H9 (cell line): ENCODE results near the gene SSPN. TPM values are rescaled to one million over a fixed set of nuclear protein-coding genes. Genes with fewer than 3 reads are reported as not detected.

Experiments
- DNase-seq: peaks from one replicate; pipeline ENCODE4 v3.0.0-alpha.2; 2017
- H2AFZ ChIP-seq: one replicate; pipeline ENCODE4 v1.6.1; 2013; ENCODE audit warnings: mild to moderate bottlenecking, low read length, control low read depth, moderate library complexity
- H2AK5ac ChIP-seq: 2 replicates; pipeline ENCODE4 v1.6.1; 2013; ENCODE audit warnings: low read length, control low read depth, mixed read lengths; ENCODE audit not compliant: insufficient read length
- H2BK120ac ChIP-seq: one replicate; pipeline ENCODE4 v1.6.1; 2013; ENCODE audit warnings: low read depth, mild to moderate bottlenecking, low read length, control low read depth, inconsistent platforms; ENCODE audit not compliant: poor library complexity, severe bottlenecking
- H2BK12ac ChIP-seq: 2 replicates; pipeline ENCODE4 v1.6.1; 2013; ENCODE audit warnings: low read length, control low read depth, mixed read lengths, low read depth; ENCODE audit not compliant: insufficient read length
- H2BK15ac ChIP-seq: 2 replicates; pipeline ENCODE4 v1.6.1; 2013; ENCODE audit warnings: low read depth, low read length, control low read depth
- H2BK20ac ChIP-seq: one replicate; pipeline ENCODE4 v1.6.1; 2013; ENCODE audit warnings: low read depth, mild to moderate bottlenecking, low read length, control low read depth, inconsistent platforms; ENCODE audit not compliant: poor library complexity, severe bottlenecking
- H2BK5ac ChIP-seq: 2 replicates; pipeline ENCODE4 v1.6.1; 2013; ENCODE audit warnings: low read length, control low read depth, mixed read lengths; ENCODE audit not compliant: insufficient read length
- H3K14ac ChIP-seq: 2 replicates; pipeline ENCODE4 v1.6.1; 2013; ENCODE audit warnings: low read length, control low read depth; ENCODE audit not compliant: insufficient read depth
- H3K18ac ChIP-seq: 2 replicates; pipeline ENCODE4 v1.6.1; 2013; ENCODE audit warnings: low read depth, mild to moderate bottlenecking, mixed read lengths, low read length, control low read depth; ENCODE audit not compliant: insufficient read length
- H3K23ac ChIP-seq: 2 replicates; pipeline ENCODE4 v1.6.1; 2013; ENCODE audit warnings: low read length, control low read depth, mixed read lengths, low read depth; ENCODE audit not compliant: insufficient read length
- H3K23me2 ChIP-seq: 2 replicates; pipeline ENCODE4 v1.6.1; 2013; ENCODE audit warnings: low read depth, mild to moderate bottlenecking, mixed read lengths, low read length, control low read depth; ENCODE audit not compliant: insufficient read length, poor library complexity, severe bottlenecking
- H3K27ac ChIP-seq: 2 replicates; pipeline ENCODE4 v1.5.1; 2013; ENCODE audit warnings: low read length, control low read depth, mixed read lengths, low read depth; ENCODE audit not compliant: insufficient read length
- H3K27me3 ChIP-seq: 2 replicates; pipeline ENCODE4 v1.6.1; 2013; ENCODE audit warnings: low read length, control low read depth, inconsistent platforms; ENCODE audit not compliant: insufficient read depth
- H3K4ac ChIP-seq: 2 replicates; pipeline ENCODE4 v1.6.1; 2013; ENCODE audit warnings: low read depth, mild to moderate bottlenecking, control low read depth, inconsistent platforms, low read length, moderate library complexity
- H3K4me1 ChIP-seq: 2 replicates; pipeline ENCODE4 v1.6.1; 2013; ENCODE audit warnings: low read length, control low read depth, inconsistent platforms; ENCODE audit not compliant: insufficient read depth
- H3K4me2 ChIP-seq: 2 replicates; pipeline ENCODE4 v1.6.1; 2013; ENCODE audit warnings: low read length, control low read depth, mixed read lengths; ENCODE audit not compliant: insufficient read length, insufficient read depth
- H3K56ac ChIP-seq: 2 replicates; pipeline ENCODE4 v1.6.1; 2013; ENCODE audit warnings: low read depth, mild to moderate bottlenecking, mixed read lengths, low read length, control low read depth; ENCODE audit not compliant: insufficient read length
- H3K79me1 ChIP-seq: 2 replicates; pipeline ENCODE4 v1.6.1; 2013; ENCODE audit warnings: low read depth, mild to moderate bottlenecking, moderate library complexity, low read length, control low read depth, inconsistent platforms; ENCODE audit not compliant: insufficient read depth, poor library complexity, severe bottlenecking
- H3K79me2 ChIP-seq: 2 replicates; pipeline ENCODE4 v1.6.1; 2013; ENCODE audit warnings: low read length, control low read depth, inconsistent platforms; ENCODE audit not compliant: insufficient read depth
- H3K9ac ChIP-seq: 2 replicates; pipeline ENCODE4 v1.6.1; 2013; ENCODE audit warnings: low read length, control low read depth, mixed read lengths; ENCODE audit not compliant: insufficient read length; ENCODE audit errors: extremely low read depth
- H3K9me3 ChIP-seq: one replicate; pipeline ENCODE4 v1.6.1; 2013; ENCODE audit warnings: low read depth, low read length, inconsistent platforms; ENCODE audit not compliant: control insufficient read depth
- H3T11ph ChIP-seq: one replicate; pipeline ENCODE4 v1.6.1; 2013; ENCODE audit warnings: mild to moderate bottlenecking, low read length, control low read depth, inconsistent platforms
- H4K20me1 ChIP-seq: one replicate; pipeline ENCODE4 v1.6.1; 2013; ENCODE audit not compliant: control insufficient read depth, insufficient read length, insufficient read depth
- H4K5ac ChIP-seq: 2 replicates; pipeline ENCODE4 v1.6.1; 2013; ENCODE audit warnings: low read depth, mild to moderate bottlenecking, mixed read lengths, low read length, control low read depth; ENCODE audit not compliant: insufficient read length
- H4K8ac ChIP-seq: replicated peaks from 2 replicates; pipeline ENCODE4 v1.6.1; 2013; ENCODE audit warnings: low read length, control low read depth, mixed read lengths, low read depth; ENCODE audit not compliant: insufficient read length
- H4K91ac ChIP-seq: 2 replicates; pipeline ENCODE4 v1.6.1; 2013; ENCODE audit warnings: low read depth, mild to moderate bottlenecking, moderate library complexity, mixed read lengths, low read length, control low read depth; ENCODE audit not compliant: insufficient read length
- H3K27ac Mint-ChIP-seq, 3 experiments: 2 replicates in 2 of 3; 3 replicates in 1 of 3; pipeline ENCODE4 v1.8.0; 2020 to 2021; ENCODE audit warnings: mixed read lengths in 3 of 3, mild to moderate bottlenecking in 1 of 3, moderate library complexity in 1 of 3
- H3K27me3 Mint-ChIP-seq: 2 replicates; pipeline ENCODE4 v1.8.0; 2021; ENCODE audit warnings: low read depth, mild to moderate bottlenecking, moderate library complexity, mixed read lengths
- H3K36me3 Mint-ChIP-seq, 3 experiments: 2 replicates in 2 of 3; 3 replicates in 1 of 3; pipeline ENCODE4 v1.8.0; 2020 to 2021; ENCODE audit warnings: low read depth in 3 of 3, mixed read lengths in 3 of 3; ENCODE audit not compliant: insufficient read depth in 1 of 3
- H3K4me1 Mint-ChIP-seq, 2 experiments: 2 replicates each; pipeline ENCODE4 v1.8.0; 2020; ENCODE audit warnings: mixed read lengths in 2 of 2
- H3K4me3 Mint-ChIP-seq, 2 experiments: 2 replicates in 1 of 2; 3 replicates in 1 of 2; pipeline ENCODE4 v1.8.0; 2020 to 2021; ENCODE audit warnings: mild to moderate bottlenecking in 2 of 2, mixed read lengths in 2 of 2, moderate library complexity in 1 of 2
- H3K9me3 Mint-ChIP-seq, 2 experiments: 2 replicates in 1 of 2; 3 replicates in 1 of 2; pipeline ENCODE4 v1.8.0; 2020; ENCODE audit warnings: mild to moderate bottlenecking in 2 of 2, mixed read lengths in 2 of 2, moderate library complexity in 1 of 2
- WGBS: extraction: QIAGEN DNeasy Blood & Tissue Kit; methylation state at CpG from one replicate; pipeline ENCODE4 v1.1.7; 2013; ENCODE audit warnings: missing lambda C conversion rate, low lambda C conversion rate, mixed read lengths; ENCODE audit not compliant: insufficient read length; ENCODE audit errors: extremely low coverage; 5-methylcytosine and 5-hydroxymethylcytosine counted together
- total RNA-seq: library from RNA; stranded (reverse); gene quantifications from 2 replicates; pipeline ENCODE4 v1.2.1, GENCODE V29; 2021
- TF ChIP-seq, protein P1 (sequence below): fragments of 200-600 bp; sonication (generic); conservative IDR thresholded peaks from 3 replicates; pipeline ENCODE4 v1.8.0; 2021; ENCODE audit warnings: antibody characterized with exemption, mild to moderate bottlenecking

The SSPN gene
- total RNA-seq, 1 experiment from 2014 or later, result 0.81 TPM

DNA sequence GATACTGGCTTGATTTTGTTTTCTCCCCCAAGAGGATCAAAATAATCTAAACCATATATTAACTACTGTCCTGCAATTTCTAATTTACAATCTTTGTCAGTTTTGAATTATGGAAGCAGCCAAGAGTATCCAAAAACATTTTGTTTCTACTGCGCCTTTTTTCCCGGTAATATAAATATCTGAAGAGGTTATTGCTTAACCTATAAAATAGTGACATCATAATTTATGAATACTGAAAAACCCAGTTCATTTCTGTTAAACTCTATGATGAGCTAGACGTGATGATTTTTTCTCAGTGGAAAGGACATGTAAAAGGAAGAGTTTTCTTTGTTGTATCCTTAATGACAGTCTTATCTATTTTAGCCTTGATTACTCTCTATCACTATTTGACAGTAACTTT is 3.2 kb upstream of the SSPN start:
- H4K5ac ChIP-seq, result no peak overlapping the region
- no peak overlapping the region for H3K27ac ChIP-seq
- Mint-ChIP-seq H3K27me3 (peaks cover 34% of the 10 kb centered on the region), H3K9me3 (no peaks in the 10 kb centered on the region), H3K36me3 (no peaks in the 10 kb centered on the region), H3K27ac (no peak overlapping the region), H3K4me1 (peaks cover 4 to 10% of the 10 kb centered on the region in 2 experiments; a peak in 3 of 4 replicates), H3K4me3 (no peak overlapping the region)
- no peaks in the 10 kb centered on the region for H3K9me3 ChIP-seq
- H2BK20ac ChIP-seq, result no peak overlapping the region
- no peak overlapping the region for H2BK120ac ChIP-seq
- H2BK12ac ChIP-seq, result no peak overlapping the region
- TF ChIP-seq, protein P1, sequence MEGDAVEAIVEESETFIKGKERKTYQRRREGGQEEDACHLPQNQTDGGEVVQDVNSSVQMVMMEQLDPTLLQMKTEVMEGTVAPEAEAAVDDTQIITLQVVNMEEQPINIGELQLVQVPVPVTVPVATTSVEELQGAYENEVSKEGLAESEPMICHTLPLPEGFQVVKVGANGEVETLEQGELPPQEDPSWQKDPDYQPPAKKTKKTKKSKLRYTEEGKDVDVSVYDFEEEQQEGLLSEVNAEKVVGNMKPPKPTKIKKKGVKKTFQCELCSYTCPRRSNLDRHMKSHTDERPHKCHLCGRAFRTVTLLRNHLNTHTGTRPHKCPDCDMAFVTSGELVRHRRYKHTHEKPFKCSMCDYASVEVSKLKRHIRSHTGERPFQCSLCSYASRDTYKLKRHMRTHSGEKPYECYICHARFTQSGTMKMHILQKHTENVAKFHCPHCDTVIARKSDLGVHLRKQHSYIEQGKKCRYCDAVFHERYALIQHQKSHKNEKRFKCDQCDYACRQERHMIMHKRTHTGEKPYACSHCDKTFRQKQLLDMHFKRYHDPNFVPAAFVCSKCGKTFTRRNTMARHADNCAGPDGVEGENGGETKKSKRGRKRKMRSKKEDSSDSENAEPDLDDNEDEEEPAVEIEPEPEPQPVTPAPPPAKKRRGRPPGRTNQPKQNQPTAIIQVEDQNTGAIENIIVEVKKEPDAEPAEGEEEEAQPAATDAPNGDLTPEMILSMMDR, result no peak
- peaks cover 8% of the 10 kb centered on the region; the same call in 1 of the 2 replicates for H3K27me3 ChIP-seq
- no peak overlapping the region for H2AK5ac ChIP-seq
- H3K4me1 ChIP-seq, result peaks cover 2% of the 10 kb centered on the region; the same call in 1 of the 2 replicates
- no peak overlapping the region for H3K23ac ChIP-seq
- no peaks in the 10 kb centered on the region for H4K20me1 ChIP-seq
- no peaks in the 10 kb centered on the region for H3K79me1 ChIP-seq
- H3T11ph ChIP-seq, result no peak overlapping the region
- H4K91ac ChIP-seq, result no peak overlapping the region
- peaks cover 6% of the 10 kb centered on the region for H3K23me2 ChIP-seq
- H3K79me2 ChIP-seq, result no peaks in the 10 kb centered on the region
- no peak overlapping the region for H2AFZ ChIP-seq
- no peak overlapping the region for H3K56ac ChIP-seq
- H3K14ac ChIP-seq, result no peak overlapping the region
- H2BK5ac ChIP-seq, result no peak overlapping the region
- H3K4ac ChIP-seq, result no peak overlapping the region
- no peak overlapping the region for H4K8ac ChIP-seq
- H3K18ac ChIP-seq, result no peak overlapping the region
- no peak for DNase-seq
- H3K9ac ChIP-seq, result no peak overlapping the region
- no CpG with 5 or more reads among the region's 3 CpGs for WGBS
- H3K4me2 ChIP-seq, result no peak overlapping the region
- H2BK15ac ChIP-seq, result no peak overlapping the region
